Suprapubic skin (tissue), 4 donors: ENCODE data around the gene IL22RA2.

Source experiments
- CTCF ChIP-seq, 2 donors: fragments of 200-600 bp in 1 of 2; fragments of 450-650 bp in 1 of 2; sonication (generic) in 1 of 2; IDR thresholded peaks; one replicate each; pipeline ENCODE4 v1.5.1; 2016 to 2019; ENCODE audit warnings: antibody characterized with exemption in 2 of 2, mild to moderate bottlenecking in 1 of 2, moderate library complexity in 1 of 2
- EP300 ChIP-seq: sonication (generic); formaldehyde crosslinking; IDR thresholded peaks from one replicate; pipeline ENCODE4 v1.6.1; 2017; ENCODE audit warnings: antibody characterized with exemption
- POLR2AphosphoS5 ChIP-seq, 3 donors: sonication (generic); formaldehyde crosslinking; IDR thresholded peaks; one replicate each; pipeline ENCODE4 v1.6.1; 2017; ENCODE audit warnings: antibody characterized with exemption in 3 of 3

GRCh38 chr6:137176729-137177128 is 3.3 kb upstream of the IL22RA2 start:
- TF ChIP-seq POLR2AphosphoS5 (IDR thresholded peaks at IDR 0.05), result no peak
- TF ChIP-seq CTCF (IDR thresholded peaks at IDR 0.05), result no peak
- TF ChIP-seq EP300, result no peak
